AG04450 (cell line): ENCODE measurements around the gene R3HCC1L. TPM values are rescaled to one million over a fixed set of nuclear protein-coding genes. Genes with fewer than 3 reads are reported as not detected.

Experiments
- CTCF ChIA-PET: fragments of 300-600, 350-600 bp; formaldehyde crosslinking; extraction: SDS; loops from one replicate; lab custom pipeline; 2022; ENCODE audit warnings: antibody characterized with exemption, inconsistent platforms; lab: Charles Lee
- POLR2A ChIA-PET: fragments of 350-600 bp; formaldehyde crosslinking; extraction: SDS; loops from one replicate; lab custom pipeline; 2021; ENCODE audit warnings: antibody characterized with exemption, inconsistent platforms; lab: Yijun Ruan, JAX
- DNase-seq: peaks from one replicate; pipeline ENCODE4 v3.0.0-alpha.2; 2011; ENCODE audit warnings: low read depth, low spot score
- H3K27ac ChIP-seq: one replicate; pipeline ENCODE4 v1.5.1; 2012; ENCODE audit warnings: low read depth, low read length, control low read depth
- H3K27me3 ChIP-seq: one replicate; pipeline ENCODE4 v1.6.0; 2012; ENCODE audit warnings: low read length; ENCODE audit not compliant: control insufficient read depth, insufficient read depth
- H3K4me3 ChIP-seq: 2 replicates; pipeline ENCODE4 v1.5.1; 2011; ENCODE audit warnings: mild to moderate bottlenecking, low read depth, low read length, control low read depth
- H3K9me3 ChIP-seq: 2 replicates; pipeline ENCODE4 v1.5.1; 2012; ENCODE audit warnings: low read length; ENCODE audit not compliant: control insufficient read depth, insufficient read depth
- polyA plus RNA-seq: library from polyadenylated mRNA; depleted of rRNA; stranded (reverse); fragments of >200 nt; gene quantifications from 2 replicates; pipeline ENCODE4 v1.2.3, GENCODE V29; 2011
- TF ChIP-seq, protein P1 (sequence below): IDR thresholded peaks from 2 replicates; pipeline ENCODE4 v1.5.1; 2011; ENCODE audit warnings: low read depth, low read length, control low read depth, inconsistent platforms

The R3HCC1L gene
- polyA plus RNA-seq, 1 experiment: 14.4 TPM

GRCh38 chr10:98231417-98231816, 97.0 kb downstream of the R3HCC1L start:
- H3K27me3 ChIP-seq: no peaks in the 10 kb centered on the region
- TF ChIP-seq, protein P1, sequence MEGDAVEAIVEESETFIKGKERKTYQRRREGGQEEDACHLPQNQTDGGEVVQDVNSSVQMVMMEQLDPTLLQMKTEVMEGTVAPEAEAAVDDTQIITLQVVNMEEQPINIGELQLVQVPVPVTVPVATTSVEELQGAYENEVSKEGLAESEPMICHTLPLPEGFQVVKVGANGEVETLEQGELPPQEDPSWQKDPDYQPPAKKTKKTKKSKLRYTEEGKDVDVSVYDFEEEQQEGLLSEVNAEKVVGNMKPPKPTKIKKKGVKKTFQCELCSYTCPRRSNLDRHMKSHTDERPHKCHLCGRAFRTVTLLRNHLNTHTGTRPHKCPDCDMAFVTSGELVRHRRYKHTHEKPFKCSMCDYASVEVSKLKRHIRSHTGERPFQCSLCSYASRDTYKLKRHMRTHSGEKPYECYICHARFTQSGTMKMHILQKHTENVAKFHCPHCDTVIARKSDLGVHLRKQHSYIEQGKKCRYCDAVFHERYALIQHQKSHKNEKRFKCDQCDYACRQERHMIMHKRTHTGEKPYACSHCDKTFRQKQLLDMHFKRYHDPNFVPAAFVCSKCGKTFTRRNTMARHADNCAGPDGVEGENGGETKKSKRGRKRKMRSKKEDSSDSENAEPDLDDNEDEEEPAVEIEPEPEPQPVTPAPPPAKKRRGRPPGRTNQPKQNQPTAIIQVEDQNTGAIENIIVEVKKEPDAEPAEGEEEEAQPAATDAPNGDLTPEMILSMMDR: no peak
- no peak overlapping the region for H3K27ac ChIP-seq
- DNase-seq: no peak
- POLR2A ChIA-PET: no interaction called here
- CTCF ChIA-PET: interaction anchor here (1.0 kb wide), 1 partner anchor 61 kb away, joined by 5 read pairs; no protein-coding TSS in a partner anchor
- H3K9me3 ChIP-seq: no peaks in the 10 kb centered on the region
- no peak overlapping the region for H3K4me3 ChIP-seq

DNA sequence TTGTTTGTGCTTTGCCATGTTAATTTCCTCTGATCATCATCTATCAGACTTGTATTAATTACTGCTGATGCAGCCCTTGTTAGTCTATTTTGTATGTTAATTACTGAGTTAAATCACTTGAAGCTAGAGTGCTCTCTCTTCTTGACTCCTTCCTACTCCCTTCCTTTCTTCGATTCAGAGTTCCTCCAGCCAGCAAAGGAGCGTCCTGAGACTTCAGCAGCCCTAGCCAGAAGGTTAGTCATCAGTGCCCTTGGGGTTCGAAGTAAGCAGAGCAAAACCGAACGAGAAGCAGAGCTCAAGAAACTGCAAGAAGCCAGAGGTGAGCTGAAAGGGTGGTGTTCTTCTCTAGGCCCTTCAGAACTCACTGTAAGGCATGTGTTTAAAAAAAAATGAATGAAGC, 101.4 kb downstream of the R3HCC1L start:
- DNase-seq: no peak
- Histone ChIP-seq H3K27me3 (no peaks in the 10 kb centered on the region), H3K9me3 (no peaks in the 10 kb centered on the region), H3K27ac (no peak overlapping the region), H3K4me3 (no peak overlapping the region)
- CTCF ChIA-PET: no interaction called here
- TF ChIP-seq, protein P1: no peak
- POLR2A ChIA-PET: no interaction called here

- DNase-seq: no peak
- TF ChIP-seq, protein P1: no peak
- Histone ChIP-seq H3K9me3 (no peaks in the 10 kb centered on the region), H3K27ac (no peak overlapping the region), H3K4me3 (no peak overlapping the region), H3K27me3 (no peaks in the 10 kb centered on the region)
- ChIA-PET POLR2A (no interaction called here), CTCF (no interaction called here)
Observed at GRCh38 chr10:98236862-98237261, 102.4 kb downstream of the R3HCC1L start.

- no peaks in the 10 kb centered on the region for H3K27me3 ChIP-seq
- POLR2A ChIA-PET: no interaction called here
- no peak overlapping the region for H3K4me3 ChIP-seq
- CTCF ChIA-PET: interaction anchor here (0.8 to 2.2 kb wide), 4 partner anchors 68 to 230 kb away, joined by 3 to 19 read pairs (median 4); no protein-coding TSS in a partner anchor
- H3K27ac ChIP-seq: no peak overlapping the region
- no peak for DNase-seq
- H3K9me3 ChIP-seq: no peaks in the 10 kb centered on the region
- TF ChIP-seq, protein P1: no peak
Observed at GRCh38 chr10:98238391-98238790, 103.9 kb downstream of the R3HCC1L start.

- H3K4me3 ChIP-seq: no peak overlapping the region
- TF ChIP-seq, protein P1: no peak
- H3K27me3 ChIP-seq: no peaks in the 10 kb centered on the region
- H3K27ac ChIP-seq: no peak overlapping the region
- no peaks in the 10 kb centered on the region for H3K9me3 ChIP-seq
- no peak for DNase-seq
- POLR2A ChIA-PET: no interaction called here
- CTCF ChIA-PET: interaction anchor here (0.7 to 3.9 kb wide), 3 partner anchors 69 to 154 kb away, joined by 3 to 53 read pairs (median 17); no protein-coding TSS in a partner anchor
Observed at GRCh38 chr10:98240524-98240923, 106.1 kb downstream of the R3HCC1L start.
